OCI-LY3 (cell line): ENCODE results near the gene S100A4.

Source experiments
- H2AFZ ChIP-seq: fragments of 200-600, 300-600 bp; shearing (Covaris generic); 2 replicates; pipeline ENCODE4 v1.6.0; 2014; ENCODE audit warnings: antibody characterized with exemption, low read depth, low read length
- H3K27ac ChIP-seq: fragments of 200-600, 300-600 bp; sonication (generic); 2 replicates; pipeline ENCODE4 v1.5.1; 2014; ENCODE audit warnings: mild to moderate bottlenecking, low read length, moderate library complexity, mixed read lengths
- H3K27me3 ChIP-seq: fragments of 200-600, 300-600 bp; sonication (generic); 2 replicates; pipeline ENCODE4 v1.6.1; 2014; ENCODE audit warnings: low read depth, low read length, mixed read lengths
- H3K36me3 ChIP-seq: fragments of 200-600, 300-600 bp; sonication (generic); replicated peaks from 2 replicates; pipeline ENCODE3; 2014; ENCODE audit warnings: low read depth, low read length, mixed read lengths
- H3K4me1 ChIP-seq: fragments of 300-600, 200-600 bp; sonication (generic); 2 replicates; pipeline ENCODE4 v1.6.1; 2014; ENCODE audit warnings: low read length, mixed read lengths
- H3K4me2 ChIP-seq: fragments of 200-600, 300-600 bp; sonication (generic); 2 replicates; pipeline ENCODE4 v1.6.1; 2014; ENCODE audit warnings: low read length, mixed read lengths
- H3K4me3 ChIP-seq: fragments of 300-600, 200-600 bp; sonication (generic); 2 replicates; pipeline ENCODE4 v1.5.1; 2014; ENCODE audit warnings: antibody characterized with exemption, mild to moderate bottlenecking, low read length, moderate library complexity
- H3K79me2 ChIP-seq: fragments of 300-600, 200-600 bp; shearing (Covaris generic); 2 replicates; pipeline ENCODE4 v1.6.1; 2014; ENCODE audit warnings: mild to moderate bottlenecking, low read length, mixed read lengths
- H3K9ac ChIP-seq: fragments of 300-600, 200-600 bp; shearing (Covaris generic); 2 replicates; pipeline ENCODE4 v1.6.0; 2014; ENCODE audit warnings: mild to moderate bottlenecking, low read length, moderate library complexity
- H3K9me3 ChIP-seq: fragments of 200-600, 300-600 bp; shearing (Covaris generic); 2 replicates; pipeline ENCODE4 v1.6.1; 2014; ENCODE audit warnings: low read length, mixed read lengths; ENCODE audit not compliant: insufficient read depth
- H4K20me1 ChIP-seq: fragments of 200-600, 300-600 bp; sonication (generic); 2 replicates; pipeline ENCODE4 v1.6.1; 2016; ENCODE audit warnings: low read length, mixed read lengths; ENCODE audit not compliant: insufficient read depth
- CTCF ChIP-seq: fragments of 200-600, 300-600 bp; sonication (generic); IDR thresholded peaks from 2 replicates; pipeline ENCODE4 v1.5.1; 2014; ENCODE audit warnings: antibody characterized with exemption, low read length, low read depth
- EZH2phosphoT487 ChIP-seq: fragments of 200-600 bp; shearing (Covaris generic); IDR thresholded peaks from 2 replicates; pipeline ENCODE4 v1.6.1; 2018; ENCODE audit warnings: antibody characterized with exemption, mixed run types, low read depth

Gene S100A4

GRCh38 chr1:153549741-153550397, 4.3 kb upstream of the S100A4 start:
- H3K27me3 ChIP-seq, result no peaks in the 10 kb centered on the region
- no peaks in the 10 kb centered on the region for H3K9me3 ChIP-seq
- no peaks in the 10 kb centered on the region for H3K79me2 ChIP-seq
- no peak overlapping the region for H3K4me2 ChIP-seq
- H3K27ac ChIP-seq, result no peak overlapping the region
- H3K36me3 ChIP-seq, result no peaks in the 10 kb centered on the region
- H3K4me1 ChIP-seq, result peaks cover 36% of the 10 kb centered on the region
- H2AFZ ChIP-seq, result no peak overlapping the region
- TF ChIP-seq EZH2phosphoT487 (no peak), CTCF (no peak)
- H4K20me1 ChIP-seq, result no peaks in the 10 kb centered on the region
- H3K4me3 ChIP-seq, result no peak overlapping the region
- no peak overlapping the region for H3K9ac ChIP-seq

- Histone ChIP-seq H3K4me1 (peaks cover 39% of the 10 kb centered on the region), H3K79me2 (no peaks in the 10 kb centered on the region), H4K20me1 (no peaks in the 10 kb centered on the region), H2AFZ (no peak within 1 kb of the TSS), H3K4me3 (no peak within 1 kb of the TSS), H3K36me3 (peaks cover 7% of the 10 kb centered on the region), H3K27me3 (no peaks in the 10 kb centered on the region), H3K9me3 (no peaks in the 10 kb centered on the region), H3K4me2 (no peak within 1 kb of the TSS), H3K9ac (no peak within 1 kb of the TSS), H3K27ac (no peak within 1 kb of the TSS)
- TF ChIP-seq EZH2phosphoT487 (no peak), CTCF (no peak)
These were observed 3.4 kb upstream of the S100A4 start, which contains the start of gene S100A3 for GRCh38 chr1:153548722-153549688. Gene S100A3, minus strand, starts transcription at chr1:153549258. Its CDS starts 773 bp downstream, at chr1:153548485.

GRCh38 chr1:153547560-153548551, 2.2 kb upstream of the S100A4 start:
- no peaks in the 10 kb centered on the region for H3K79me2 ChIP-seq
- H3K9ac ChIP-seq, result no peak overlapping the region
- no peaks in the 10 kb centered on the region for H4K20me1 ChIP-seq
- H3K4me1 ChIP-seq, result peaks cover 36% of the 10 kb centered on the region
- H3K36me3 ChIP-seq, result peaks cover 14% of the 10 kb centered on the region
- no peak overlapping the region for H2AFZ ChIP-seq
- H3K27me3 ChIP-seq, result no peaks in the 10 kb centered on the region
- H3K9me3 ChIP-seq, result no peaks in the 10 kb centered on the region
- no peak overlapping the region for H3K4me2 ChIP-seq
- no peak overlapping the region for H3K4me3 ChIP-seq
- TF ChIP-seq EZH2phosphoT487 (no peak), CTCF (no peak)
- no peak overlapping the region for H3K27ac ChIP-seq
